Inflammatory macrophage treated with lipopolysaccharide for 1 hour (primary cell): ENCODE data around the gene CNGB1.
"Not testable (repeated sequence)": the region's sequence is repeated elsewhere in the genome, so short reads cannot be mapped to it uniquely, and the experiment has no call there.

Experiments
- DNase-seq, 2 donors: peaks; one replicate each; pipeline ENCODE4 v3.0.0-alpha.2; 2020 to 2022

Gene CNGB1

GRCh38 chr16:57883953-57884654, 86.8 kb downstream of the CNGB1 start:
- no peak for DNase-seq

- no peak for DNase-seq
Observed at GRCh38 chr16:57883480-57883879, 87.4 kb downstream of the CNGB1 start.

GRCh38 chr16:57882792-57883191, 88.1 kb downstream of the CNGB1 start:
- DNase-seq, result no peak

- no peak for DNase-seq
Observed at GRCh38 chr16:57882206-57882605, 88.7 kb downstream of the CNGB1 start.

- DNase-seq, result peak in 1 of 2 donors; percentile 15
Observed at GRCh38 chr16:57878586-57878985, 92.3 kb downstream of the CNGB1 start.

- no peak for DNase-seq
Observed at GRCh38 chr16:57876210-57876609, 94.7 kb downstream of the CNGB1 start.

- no peak for DNase-seq
Observed at GRCh38 chr16:57875347-57875746, 95.6 kb downstream of the CNGB1 start.

- no peak for DNase-seq
Observed at GRCh38 chr16:57873218-57873617, 97.7 kb downstream of the CNGB1 start.

- DNase-seq, result not testable (repeated sequence)
Observed at GRCh38 chr16:57872764-57873163, 98.2 kb downstream of the CNGB1 start.

GRCh38 chr16:57871456-57871855, 99.5 kb downstream of the CNGB1 start:
- DNase-seq, result peak; percentile 63 to 77

- DNase-seq, result no peak
Observed at GRCh38 chr16:57870753-57871454, 100.0 kb downstream of the CNGB1 start.

GRCh38 chr16:57868913-57869520, 101.9 kb downstream of the CNGB1 start:
- DNase-seq, result no peak

- DNase-seq, result no peak
Observed at GRCh38 chr16:57867000-57867561, 103.8 kb downstream of the CNGB1 start.

- DNase-seq, result no peak
Observed at GRCh38 chr16:57866529-57866918, 104.4 kb downstream of the CNGB1 start.

- no peak for DNase-seq
Observed at GRCh38 chr16:57865746-57866528, 105.0 kb downstream of the CNGB1 start.

- peak; percentile 43 to 58 for DNase-seq
Observed at GRCh38 chr16:57863434-57864160, 107.3 kb downstream of the CNGB1 start.

- no peak for DNase-seq
Observed at GRCh38 chr16:57862698-57863433, 108.1 kb downstream of the CNGB1 start.

- DNase-seq, result peak; percentile 81 to 94
Observed at GRCh38 chr16:57859331-57859730, 111.6 kb downstream of the CNGB1 start.

GRCh38 chr16:57858635-57859034, 112.3 kb downstream of the CNGB1 start:
- no peak for DNase-seq

GRCh38 chr16:57857991-57858390, 112.9 kb downstream of the CNGB1 start:
- not testable (repeated sequence) for DNase-seq

GRCh38 chr16:57855188-57855587, 115.7 kb downstream of the CNGB1 start:
- no peak for DNase-seq
